ENCODE data around the gene FLT3.
"Not testable (repeated sequence)": the region's sequence is repeated elsewhere in the genome, so short reads cannot be mapped to it uniquely, and the experiment has no call there.

The FLT3 gene

GRCh38 chr13:28100150-28101121 lies at the start of gene FLT3:
Gene FLT3 (minus strand): TSS chr13:28100576. CDS start chr13:28100510, 66 bp downstream.
- peak; percentile 38 to 54 for DNase-seq

- no peak for DNase-seq
Measured at GRCh38 chr13:28147495-28147894, 47.1 kb upstream of the FLT3 start.

DNA sequence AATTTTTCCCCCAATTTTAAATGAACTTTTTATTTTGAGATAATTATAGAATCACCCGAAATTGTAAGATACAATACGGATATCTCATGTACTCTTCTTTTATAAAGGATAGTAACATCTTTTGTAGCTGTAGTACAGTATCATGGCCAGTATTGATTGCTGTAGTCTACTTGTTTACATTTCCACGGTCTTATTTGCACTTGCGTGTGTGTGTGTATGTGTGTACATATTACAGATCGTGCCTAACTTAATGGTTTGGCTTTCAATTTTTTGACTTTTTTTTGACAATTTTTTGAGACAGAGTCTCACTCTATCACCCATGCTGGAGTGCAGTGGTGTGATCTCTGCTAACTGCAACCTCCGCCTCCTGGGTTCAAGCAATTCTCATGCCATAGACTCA lies 44.7 kb upstream of the FLT3 start:
- DNase-seq = no peak

- DNase-seq = not testable (repeated sequence)
Measured at GRCh38 chr13:28141542-28141941, 41.2 kb upstream of the FLT3 start.

DNA sequence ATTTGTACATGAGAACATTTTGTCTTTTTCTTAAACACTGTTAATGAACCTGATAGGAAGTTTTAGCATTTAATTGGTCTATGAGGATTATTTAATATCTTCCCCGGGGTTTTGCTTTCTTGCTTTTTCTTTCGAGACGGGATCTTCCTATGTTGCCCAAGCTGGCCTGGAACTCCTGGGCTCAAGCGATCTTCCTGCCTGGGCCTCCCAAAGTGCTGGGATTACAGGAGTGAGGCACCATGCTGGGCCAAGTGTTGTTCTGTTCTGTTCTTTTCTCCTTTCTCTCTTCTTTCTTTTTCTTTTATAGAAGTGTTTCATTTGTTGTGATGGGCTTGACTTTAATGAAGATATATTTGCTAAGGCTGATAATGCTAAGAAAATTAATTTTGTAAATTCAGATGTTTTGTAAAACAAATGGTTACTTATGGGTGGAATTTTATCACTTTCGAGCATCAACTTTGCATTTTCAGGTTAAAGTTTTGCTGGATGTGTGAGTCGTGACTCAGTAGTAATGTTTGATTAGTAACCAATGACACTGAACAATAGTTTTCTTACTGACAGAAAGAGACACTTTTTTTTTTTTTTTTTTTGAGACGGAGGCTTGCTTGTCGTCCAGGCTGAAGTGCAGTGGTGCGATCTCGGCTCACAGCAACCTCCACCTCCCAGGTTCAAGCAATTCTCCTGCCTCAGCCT lies 40.2 kb upstream of the FLT3 start:
- DNase-seq = no peak

DNA sequence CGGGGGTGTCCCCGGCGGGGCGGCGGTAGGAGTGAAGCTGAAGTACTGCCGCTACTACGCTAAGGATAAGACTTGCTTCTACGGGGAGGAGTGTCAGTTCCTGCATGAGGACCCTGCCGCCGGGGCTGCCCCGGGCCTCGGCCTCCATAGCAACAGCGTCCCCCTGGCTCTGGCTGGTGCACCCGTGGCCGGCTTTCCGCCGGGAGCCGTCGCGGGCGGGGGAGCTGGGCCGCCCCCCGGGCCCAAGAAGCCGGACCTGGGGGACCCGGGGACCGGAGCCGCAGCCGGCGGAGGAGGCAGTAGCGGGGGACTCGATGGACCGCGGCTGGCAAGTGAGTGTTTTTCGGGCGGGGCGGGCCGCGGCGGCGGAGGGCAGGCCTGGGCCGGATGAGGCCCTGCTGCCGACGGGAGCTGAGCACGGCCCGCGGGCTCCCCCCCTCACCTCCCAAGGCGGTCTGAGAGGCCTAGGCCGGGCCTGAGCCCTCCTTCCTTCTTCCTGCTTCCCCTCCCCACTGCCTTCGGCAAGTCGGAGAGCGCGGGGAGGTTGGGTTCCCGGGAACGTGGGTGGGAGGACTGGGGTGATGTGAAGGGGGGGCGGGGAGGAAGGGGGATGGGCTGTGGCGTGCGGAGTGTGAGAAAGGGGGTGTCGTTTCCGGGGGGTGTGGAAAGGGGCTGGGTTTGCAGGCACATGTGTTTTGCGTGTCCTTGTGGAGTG lies 38.5 kb upstream of the FLT3 start:
- DNase-seq = peak; percentile 56 to 59

DNA sequence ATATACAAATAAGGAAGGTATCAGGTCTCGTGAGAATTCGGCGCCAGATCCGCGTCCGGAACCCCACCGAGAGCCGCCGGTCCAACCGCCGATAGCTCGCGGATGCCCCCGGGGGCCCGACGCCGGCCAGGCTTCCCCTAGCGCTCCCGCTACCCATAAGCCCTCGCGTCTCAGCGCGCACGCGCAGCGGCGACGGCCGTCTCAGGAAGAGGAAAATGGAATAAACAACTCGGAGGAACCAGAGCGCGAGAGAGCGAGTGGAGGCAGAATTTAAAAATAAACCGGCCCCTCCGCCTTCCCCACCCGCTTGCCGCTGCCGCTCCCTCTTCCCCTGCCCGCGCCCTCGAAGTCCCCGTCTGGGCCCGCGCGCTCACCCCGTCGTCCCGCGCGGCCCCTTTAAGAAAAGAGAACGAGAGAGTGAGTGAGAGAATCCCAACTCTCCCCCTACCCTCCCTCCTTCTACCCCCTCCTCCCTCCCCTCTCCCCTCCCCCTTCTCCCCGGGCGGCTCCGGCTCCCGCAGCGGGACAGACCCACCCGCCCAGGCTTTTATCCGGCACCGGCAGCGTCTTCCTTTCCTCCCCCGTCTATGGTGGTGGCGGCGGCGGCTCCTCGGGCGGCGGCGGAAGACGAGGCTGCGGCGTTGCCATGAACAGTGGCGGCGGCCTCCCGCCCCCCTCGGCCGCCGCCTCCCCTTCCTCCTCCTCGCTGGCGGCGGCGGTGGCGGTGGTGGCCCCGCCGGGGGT lies 37.8 kb upstream of the FLT3 start, which contains the start of gene PAN3:
TSS of gene PAN3 (plus strand) at position 534 of the 744 bp plus-strand sequence. CDS start at position 647, 113 bp downstream.
- peak; percentile 84 to 93 for DNase-seq

DNA sequence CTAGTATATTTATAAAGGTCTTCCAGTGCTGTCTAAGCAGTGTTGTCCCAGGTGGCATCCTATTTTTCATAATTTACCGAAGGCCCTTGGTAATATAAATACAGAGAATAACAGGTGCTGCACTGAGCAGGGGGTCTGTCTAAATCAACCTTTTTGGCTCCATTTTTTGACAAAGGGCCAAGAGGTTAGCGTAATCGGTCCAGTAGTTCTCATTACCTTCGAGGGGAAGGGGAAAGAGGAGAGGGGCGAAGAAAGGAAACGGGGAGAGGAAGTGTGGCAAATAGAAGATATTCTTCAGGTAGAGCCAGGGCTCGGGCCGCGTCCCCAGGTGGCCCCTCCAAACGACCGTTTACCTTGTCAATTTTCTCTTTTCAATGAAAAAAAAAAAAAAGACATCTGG lies 37.2 kb upstream of the FLT3 start:
- DNase-seq = peak in 1 of 2 experiments; percentile 38

GRCh38 chr13:28136916-28137315 lies 36.5 kb upstream of the FLT3 start:
- DNase-seq = no peak

DNA sequence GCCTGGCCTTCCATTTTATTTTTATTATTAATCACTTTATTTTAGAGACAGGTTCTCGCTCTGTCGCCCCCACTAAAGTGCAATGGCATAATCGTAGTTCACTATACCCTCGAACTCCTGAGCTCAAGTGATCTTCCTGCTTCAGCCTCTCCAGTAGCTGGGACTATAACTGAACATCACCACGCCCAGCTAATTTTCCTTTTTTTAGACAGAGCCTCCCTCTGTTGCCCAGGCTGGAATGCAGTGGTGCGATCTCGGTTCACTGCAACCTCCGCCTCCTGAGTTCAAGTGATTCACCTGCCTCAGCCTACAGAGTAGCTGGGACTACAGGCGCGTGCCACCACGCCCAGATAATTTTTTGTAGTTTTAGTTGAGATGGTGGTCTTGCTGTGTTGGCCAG lies 31.3 kb upstream of the FLT3 start:
- no peak for DNase-seq

- no peak for DNase-seq
Measured at GRCh38 chr13:28129911-28130693, 29.7 kb upstream of the FLT3 start.

DNA sequence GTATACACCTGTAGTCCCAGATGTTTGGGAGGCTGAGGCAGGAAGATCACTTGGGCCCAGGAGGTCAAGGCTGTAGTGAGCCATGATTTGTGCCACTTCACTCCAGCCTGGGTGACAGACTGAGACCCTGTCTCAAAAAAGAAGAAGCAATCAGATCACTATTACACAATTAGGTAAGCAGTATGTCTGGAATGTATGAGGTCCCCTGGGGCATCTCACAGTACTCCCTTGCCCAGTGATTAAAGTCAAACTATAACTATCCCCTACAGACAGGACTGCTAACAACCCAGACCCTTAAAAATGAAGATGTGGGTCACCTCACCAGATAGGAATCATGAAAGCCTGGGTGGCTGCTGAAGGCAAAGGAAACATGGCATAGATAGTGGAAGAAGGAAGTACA lies 28.6 kb upstream of the FLT3 start:
- no peak for DNase-seq

DNA sequence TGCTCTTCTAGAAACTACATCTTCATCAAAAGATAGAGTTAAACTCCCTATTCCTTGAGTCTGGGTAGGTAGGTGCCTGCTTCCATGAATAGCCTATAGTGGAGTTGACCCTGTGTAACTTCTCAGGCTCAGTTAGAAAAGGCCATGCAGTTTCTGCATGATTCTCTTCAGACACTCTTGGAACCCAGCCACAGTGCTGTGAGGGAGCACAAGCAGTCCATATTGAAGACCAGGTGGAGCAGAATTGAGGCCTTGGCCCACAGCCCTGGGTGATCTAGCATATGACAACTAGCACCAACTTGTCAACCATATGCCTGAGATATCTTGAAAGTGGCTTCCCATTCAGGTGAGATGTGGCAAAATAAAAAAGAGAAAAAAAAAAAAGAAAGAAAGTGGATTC lies 27.7 kb upstream of the FLT3 start:
- DNase-seq = no peak

- DNase-seq = no peak
Measured at GRCh38 chr13:28121224-28121623, 20.8 kb upstream of the FLT3 start.

GRCh38 chr13:28120317-28120716 lies 19.9 kb upstream of the FLT3 start:
- no peak for DNase-seq

DNA sequence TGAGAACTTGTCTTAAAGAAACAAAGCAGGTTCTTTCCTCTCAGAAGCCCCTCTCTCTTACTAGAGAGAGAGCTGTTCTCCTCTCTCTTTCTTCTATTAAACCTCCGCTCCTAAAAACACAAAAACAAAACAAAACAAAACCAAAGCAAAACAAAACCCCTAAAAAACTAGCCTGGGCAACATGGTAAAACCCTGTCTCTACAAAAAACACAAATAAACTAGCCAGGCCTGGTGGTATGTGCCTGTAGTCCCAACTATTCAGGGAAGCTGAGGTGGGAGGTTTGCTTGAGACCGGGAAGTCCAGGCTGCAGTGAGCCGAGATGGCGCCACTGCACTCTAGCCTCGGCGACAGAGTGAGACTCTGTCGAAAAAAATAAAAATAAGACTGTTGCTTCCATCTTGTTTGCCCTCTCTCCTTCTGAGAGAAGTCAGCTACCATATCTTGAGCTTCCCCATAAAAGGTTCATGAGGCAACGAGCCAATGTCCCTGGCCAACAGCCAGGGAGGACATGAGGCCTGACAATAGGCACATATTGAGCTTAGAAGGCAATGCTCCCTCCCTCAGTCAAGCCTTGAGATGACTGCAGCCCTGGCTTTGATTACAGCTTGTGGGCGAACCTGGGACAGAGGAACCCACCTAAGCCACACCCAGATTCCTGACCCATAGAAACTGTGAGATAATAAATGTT lies 17.5 kb upstream of the FLT3 start:
- DNase-seq = no peak

- DNase-seq = no peak
Measured at GRCh38 chr13:28116736-28117135, 16.4 kb upstream of the FLT3 start.

DNA sequence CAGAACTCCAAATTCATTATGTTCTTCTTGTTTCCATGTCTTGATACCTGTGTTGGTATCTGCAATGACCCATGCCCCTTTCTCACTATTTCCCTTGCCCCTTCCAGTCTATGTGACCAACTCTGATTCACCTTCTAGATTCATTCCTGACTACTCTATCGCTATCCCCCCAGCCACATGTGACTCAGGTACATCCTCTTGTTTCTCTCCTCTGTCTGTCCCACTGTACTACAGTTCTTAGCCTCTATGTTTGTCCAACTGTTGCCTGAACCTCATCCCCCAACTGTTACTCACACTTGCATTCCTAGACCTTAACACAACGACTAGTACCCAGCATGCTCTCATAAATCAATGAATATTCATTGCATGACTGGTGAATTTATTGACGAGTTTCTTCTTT lies 10.0 kb upstream of the FLT3 start:
- no peak for DNase-seq

DNA sequence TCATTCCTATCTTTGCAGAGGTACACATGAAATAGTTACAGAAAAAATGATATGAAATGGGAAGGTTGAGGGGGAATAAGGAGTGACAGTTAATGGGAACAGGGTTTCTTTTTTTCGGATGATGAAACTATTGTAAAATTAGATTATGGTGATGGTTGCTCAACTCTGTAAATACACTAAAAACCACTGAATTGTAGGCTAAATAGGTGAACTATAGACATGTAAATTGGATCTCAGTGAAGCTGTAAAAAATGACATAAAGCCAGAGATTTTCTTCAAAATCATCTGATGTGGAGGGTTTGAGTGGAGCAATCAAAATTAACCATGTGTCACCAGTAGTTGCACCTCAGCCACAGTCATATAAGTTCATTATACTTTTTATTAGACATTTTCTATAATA lies 6.6 kb upstream of the FLT3 start:
- DNase-seq = no peak

DNA sequence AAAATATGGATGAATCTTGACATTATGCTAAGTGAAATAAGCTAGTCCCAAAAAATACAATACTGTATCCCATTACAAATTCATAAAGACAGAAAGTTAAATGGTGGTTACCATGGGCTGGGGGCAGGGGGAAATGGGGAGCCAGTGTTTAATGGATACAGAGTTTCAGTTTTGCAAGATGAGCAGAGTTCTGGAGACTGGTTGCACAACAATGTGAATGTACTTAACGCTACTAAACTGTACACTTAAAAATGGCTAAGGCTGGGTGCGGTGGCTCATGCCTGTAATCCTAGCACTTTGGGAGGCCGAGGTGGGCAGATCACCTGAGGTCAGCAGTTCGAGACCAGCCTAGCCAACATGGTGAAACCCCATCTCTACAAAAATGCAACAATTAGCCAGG lies 1.5 kb upstream of the FLT3 start:
- DNase-seq = not testable (repeated sequence)

Data from NCI-H1930 (cell line).